ENCODE measurements around the gene DNAJC1.

Gene DNAJC1

DNA sequence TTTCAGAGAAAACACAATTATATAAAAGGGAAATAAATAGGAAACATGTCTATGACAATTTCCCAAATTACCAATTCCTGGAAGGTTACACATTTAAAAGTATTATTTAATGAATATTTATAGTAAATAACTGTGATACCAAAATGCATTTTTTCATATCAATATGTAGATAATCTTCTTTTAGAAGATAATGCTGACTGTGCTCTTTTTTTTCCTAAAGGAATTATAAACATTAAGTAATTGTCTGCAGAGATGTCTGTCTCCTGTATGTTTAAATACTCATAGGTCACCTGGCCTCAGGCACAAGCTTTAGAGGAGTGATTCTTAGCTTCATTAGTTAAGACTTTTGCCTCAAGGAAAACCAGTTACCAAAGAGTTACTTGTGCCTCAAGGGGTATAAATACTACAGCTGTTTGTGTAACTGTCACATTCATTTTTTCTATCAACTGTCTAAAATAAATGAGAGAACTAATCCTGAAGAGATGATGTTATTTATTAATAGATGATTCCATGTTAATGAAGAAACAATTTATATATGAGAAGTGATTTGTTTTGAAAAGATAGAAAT lies 77.1 kb downstream of the DNAJC1 start:
- TF ChIP-seq, protein P1, sequence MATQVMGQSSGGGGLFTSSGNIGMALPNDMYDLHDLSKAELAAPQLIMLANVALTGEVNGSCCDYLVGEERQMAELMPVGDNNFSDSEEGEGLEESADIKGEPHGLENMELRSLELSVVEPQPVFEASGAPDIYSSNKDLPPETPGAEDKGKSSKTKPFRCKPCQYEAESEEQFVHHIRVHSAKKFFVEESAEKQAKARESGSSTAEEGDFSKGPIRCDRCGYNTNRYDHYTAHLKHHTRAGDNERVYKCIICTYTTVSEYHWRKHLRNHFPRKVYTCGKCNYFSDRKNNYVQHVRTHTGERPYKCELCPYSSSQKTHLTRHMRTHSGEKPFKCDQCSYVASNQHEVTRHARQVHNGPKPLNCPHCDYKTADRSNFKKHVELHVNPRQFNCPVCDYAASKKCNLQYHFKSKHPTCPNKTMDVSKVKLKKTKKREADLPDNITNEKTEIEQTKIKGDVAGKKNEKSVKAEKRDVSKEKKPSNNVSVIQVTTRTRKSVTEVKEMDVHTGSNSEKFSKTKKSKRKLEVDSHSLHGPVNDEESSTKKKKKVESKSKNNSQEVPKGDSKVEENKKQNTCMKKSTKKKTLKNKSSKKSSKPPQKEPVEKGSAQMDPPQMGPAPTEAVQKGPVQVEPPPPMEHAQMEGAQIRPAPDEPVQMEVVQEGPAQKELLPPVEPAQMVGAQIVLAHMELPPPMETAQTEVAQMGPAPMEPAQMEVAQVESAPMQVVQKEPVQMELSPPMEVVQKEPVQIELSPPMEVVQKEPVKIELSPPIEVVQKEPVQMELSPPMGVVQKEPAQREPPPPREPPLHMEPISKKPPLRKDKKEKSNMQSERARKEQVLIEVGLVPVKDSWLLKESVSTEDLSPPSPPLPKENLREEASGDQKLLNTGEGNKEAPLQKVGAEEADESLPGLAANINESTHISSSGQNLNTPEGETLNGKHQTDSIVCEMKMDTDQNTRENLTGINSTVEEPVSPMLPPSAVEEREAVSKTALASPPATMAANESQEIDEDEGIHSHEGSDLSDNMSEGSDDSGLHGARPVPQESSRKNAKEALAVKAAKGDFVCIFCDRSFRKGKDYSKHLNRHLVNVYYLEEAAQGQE (IDR thresholded peaks at IDR 0.05; ENCODE audit: insufficient read depth in 1 of 2, low read depth in 2 of 2, low read length in 2 of 2) = no peak
- no peak for TF ChIP-seq SIN3A (IDR thresholded peaks at IDR 0.05; ENCODE audit: borderline replicate concordance, insufficient read depth, low read length)
- TF ChIP-seq TAF1 (IDR thresholded peaks at IDR 0.05; ENCODE audit: borderline replicate concordance, insufficient read depth, low read length) = no peak
- TF ChIP-seq FOXP2 (optimal IDR thresholded peaks at IDR 0.05; ENCODE audit: borderline replicate concordance, extremely low read depth, extremely low read length, insufficient read depth) = no peak
- no peak for TF ChIP-seq POLR2AphosphoS5 (IDR thresholded peaks at IDR 0.05; ENCODE audit: low read depth, low read length)

DNA sequence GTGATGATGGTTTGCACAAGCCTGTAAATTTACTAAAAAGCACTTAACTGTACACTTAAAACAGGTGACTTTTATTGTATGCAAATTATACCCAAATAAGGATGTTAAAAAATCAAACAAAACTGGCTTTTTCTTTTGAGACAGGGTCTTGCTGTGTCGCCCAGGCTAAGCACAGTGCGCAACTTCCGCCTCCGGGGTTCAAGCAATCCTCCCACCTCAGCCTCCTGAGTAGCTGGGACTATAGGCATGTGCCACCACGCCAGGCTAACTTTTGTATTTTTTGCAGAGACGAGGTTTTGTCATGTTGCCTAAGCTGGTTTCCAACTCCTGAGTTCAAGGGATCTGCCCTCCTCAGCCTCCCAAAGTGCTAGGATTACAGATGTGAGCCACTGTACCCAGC lies 77.7 kb downstream of the DNAJC1 start:
- TF ChIP-seq SIN3A (IDR thresholded peaks at IDR 0.05; ENCODE audit: borderline replicate concordance, insufficient read depth, low read length) (no peak), POLR2AphosphoS5 (IDR thresholded peaks at IDR 0.05; ENCODE audit: low read depth, low read length) (no peak), FOXP2 (optimal IDR thresholded peaks at IDR 0.05; ENCODE audit: borderline replicate concordance, extremely low read depth, extremely low read length, insufficient read depth) (no peak), TAF1 (IDR thresholded peaks at IDR 0.05; ENCODE audit: borderline replicate concordance, insufficient read depth, low read length) (no peak)
- TF ChIP-seq, protein P1 (IDR thresholded peaks at IDR 0.05; ENCODE audit: insufficient read depth in 1 of 2, low read depth in 2 of 2, low read length in 2 of 2) = no peak

DNA sequence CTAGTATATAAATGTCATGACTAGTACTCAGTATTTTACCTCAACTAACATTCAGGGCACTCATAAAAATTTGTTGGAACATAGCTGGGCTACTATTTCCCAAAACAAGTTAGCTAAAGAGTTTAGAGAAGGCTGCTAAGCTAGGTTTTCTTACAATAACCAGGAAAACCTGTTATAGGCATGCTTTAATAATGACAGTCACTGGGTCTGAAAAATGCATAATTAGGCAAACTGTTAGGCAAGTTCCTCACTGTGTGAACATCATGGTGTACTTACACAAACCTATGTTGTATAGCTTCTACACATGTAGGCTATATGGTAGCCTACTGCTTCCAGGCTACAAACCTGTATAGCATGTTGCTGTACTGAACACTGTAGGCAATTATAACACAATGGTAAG lies 79.0 kb downstream of the DNAJC1 start:
- TF ChIP-seq POLR2AphosphoS5 (IDR thresholded peaks at IDR 0.05; ENCODE audit: low read depth, low read length) = no peak
- TF ChIP-seq FOXP2 (optimal IDR thresholded peaks at IDR 0.05; ENCODE audit: borderline replicate concordance, extremely low read depth, extremely low read length, insufficient read depth) = no peak
- TF ChIP-seq, protein P1 (IDR thresholded peaks at IDR 0.05; ENCODE audit: insufficient read depth in 1 of 2, low read depth in 2 of 2, low read length in 2 of 2) = no peak
- no peak for TF ChIP-seq SIN3A (IDR thresholded peaks at IDR 0.05; ENCODE audit: borderline replicate concordance, insufficient read depth, low read length)

DNA sequence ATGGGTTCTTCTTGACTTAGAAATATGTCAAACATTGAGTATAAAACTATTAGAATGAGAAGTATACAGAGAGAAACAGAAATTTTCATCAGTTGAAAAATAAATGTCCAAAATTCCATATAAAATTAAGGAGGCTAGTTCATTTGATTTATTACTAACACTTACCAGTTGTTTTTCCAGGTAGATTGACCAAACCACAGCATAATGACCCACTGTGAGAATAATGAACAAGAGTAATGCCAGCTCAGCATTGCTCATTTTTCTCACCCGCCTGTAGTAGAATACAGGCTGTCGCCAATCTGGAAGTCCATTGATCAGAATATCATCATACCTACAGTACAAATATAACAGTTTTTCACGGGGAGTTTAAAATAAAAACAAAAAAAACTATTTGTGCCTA lies 82.9 kb downstream of the DNAJC1 start:
- TF ChIP-seq TAF1 (IDR thresholded peaks at IDR 0.05; ENCODE audit: borderline replicate concordance, insufficient read depth, low read length) (no peak), SIN3A (IDR thresholded peaks at IDR 0.05; ENCODE audit: borderline replicate concordance, insufficient read depth, low read length) (no peak), FOXP2 (optimal IDR thresholded peaks at IDR 0.05; ENCODE audit: borderline replicate concordance, extremely low read depth, extremely low read length, insufficient read depth) (no peak), POLR2AphosphoS5 (IDR thresholded peaks at IDR 0.05; ENCODE audit: low read depth, low read length) (no peak)
- TF ChIP-seq, protein P1 (IDR thresholded peaks at IDR 0.05; ENCODE audit: insufficient read depth in 1 of 2, low read depth in 2 of 2, low read length in 2 of 2) = no peak

DNA sequence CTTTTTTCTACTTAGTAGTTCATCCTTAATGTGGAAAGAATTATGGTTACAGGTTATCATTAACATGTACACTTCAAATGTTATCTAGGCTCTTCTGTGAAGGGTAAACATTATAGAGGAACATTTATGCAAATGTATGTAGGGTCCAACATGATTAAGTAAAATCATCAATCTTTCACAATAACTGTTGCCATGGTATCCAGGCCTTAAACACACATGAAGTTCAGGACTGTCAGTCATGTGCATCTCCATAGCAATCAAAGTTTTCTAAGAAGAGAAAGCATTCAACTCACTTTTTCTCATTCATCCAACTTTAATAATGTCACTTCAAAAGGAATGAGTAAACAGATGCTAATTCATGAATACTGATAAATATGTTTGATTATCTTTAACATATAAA lies 83.6 kb downstream of the DNAJC1 start:
- TF ChIP-seq, protein P1 (IDR thresholded peaks at IDR 0.05; ENCODE audit: insufficient read depth in 1 of 2, low read depth in 2 of 2, low read length in 2 of 2) = no peak
- TF ChIP-seq TAF1 (IDR thresholded peaks at IDR 0.05; ENCODE audit: borderline replicate concordance, insufficient read depth, low read length) (no peak), POLR2AphosphoS5 (IDR thresholded peaks at IDR 0.05; ENCODE audit: low read depth, low read length) (no peak), FOXP2 (optimal IDR thresholded peaks at IDR 0.05; ENCODE audit: borderline replicate concordance, extremely low read depth, extremely low read length, insufficient read depth) (no peak), SIN3A (IDR thresholded peaks at IDR 0.05; ENCODE audit: borderline replicate concordance, insufficient read depth, low read length) (no peak)

Data from PFSK-1 (cell line).